Measurements from ENCODE around the gene RSL1D1. TPM values are rescaled to one million over a fixed set of nuclear protein-coding genes. Genes with fewer than 3 reads are reported as not detected.
"Not testable (repeated sequence)": the region's sequence is repeated elsewhere in the genome, so short reads cannot be mapped to it uniquely, and the experiment has no call there.

The RSL1D1 gene
- total and polyA plus RNA-seq, 2 donors = 107 to 128 TPM

DNA sequence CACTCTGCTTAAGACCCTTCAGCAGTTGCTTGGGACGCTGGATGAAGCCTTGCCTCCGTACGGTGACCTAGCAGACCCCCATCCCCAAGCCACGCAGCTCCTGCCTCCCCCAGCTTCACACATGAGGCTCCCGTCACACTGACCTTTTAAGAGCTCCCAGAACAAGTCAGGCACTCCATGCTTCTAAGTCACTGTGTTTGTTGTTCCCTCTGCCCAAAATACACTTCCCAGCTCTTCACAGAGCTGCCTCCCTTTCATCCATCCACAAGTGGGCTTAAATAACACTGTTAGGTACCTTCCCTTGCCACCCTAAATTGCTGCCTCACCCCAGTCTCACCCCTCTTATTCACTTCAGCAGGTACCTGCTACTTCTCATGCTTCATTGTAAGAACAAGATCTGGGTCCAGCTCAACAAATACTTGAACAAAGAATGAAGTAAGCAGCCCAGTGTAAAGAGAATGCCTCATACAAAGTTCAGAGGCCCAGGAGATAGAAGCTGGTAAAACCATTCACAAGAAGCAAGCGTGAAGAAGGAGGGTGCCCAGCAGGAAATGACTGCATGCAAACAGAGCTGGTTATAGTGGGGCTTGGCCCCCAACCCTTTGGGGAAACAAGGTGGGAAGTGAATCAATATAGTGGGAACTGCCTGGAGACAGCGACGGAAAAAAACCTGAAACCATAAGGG is 60.1 kb downstream of the RSL1D1 start:
- no peaks in the 10 kb centered on the region for H3K27me3 ChIP-seq (ENCODE audit: control insufficient read depth in 2 of 2, insufficient read depth in 1 of 2, low read length in 1 of 2)
- no peak for DNase-seq (ENCODE audit: low read depth in 6 of 9, low spot score in 9 of 9)

DNA sequence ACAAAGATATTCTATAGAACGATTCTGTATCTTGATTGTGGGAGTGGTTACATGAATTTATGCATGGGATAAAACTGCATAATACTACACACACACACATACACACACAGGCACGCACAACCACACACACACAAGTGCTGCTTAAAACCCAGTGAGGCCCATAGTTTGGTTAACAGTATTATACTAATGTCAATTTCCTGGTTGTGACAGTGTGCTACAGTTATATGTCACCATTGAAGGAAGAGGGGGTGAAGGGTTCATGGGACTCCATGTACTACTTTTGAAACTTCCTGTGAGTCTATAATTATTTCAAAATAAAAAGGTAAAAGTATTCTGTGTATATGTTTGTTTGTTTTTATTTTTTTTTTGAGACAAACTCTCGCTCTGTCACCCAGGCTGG is 62.4 kb downstream of the RSL1D1 start:
- Histone ChIP-seq H3K9me3 (ENCODE audit: control insufficient read depth in 2 of 2, insufficient read depth in 1 of 2, low read length in 1 of 2) (no peaks in the 10 kb centered on the region), H3K27ac (ENCODE audit: low read depth in 1 of 2, low read length in 1 of 2) (peak overlapping the region in 1 of 2 donors; percentile 60), H3K27me3 (ENCODE audit: control insufficient read depth in 2 of 2, insufficient read depth in 1 of 2, low read length in 1 of 2) (no peaks in the 10 kb centered on the region), H3K36me3 (ENCODE audit: control insufficient read depth in 2 of 2, insufficient read depth in 2 of 2, low read length in 1 of 2) (peaks cover 0 to 7% of the 10 kb centered on the region in 2 donors), H3K4me3 (ENCODE audit: low read length in 2 of 2) (no peak overlapping the region), H3K4me1 (ENCODE audit: control insufficient read depth in 2 of 2, insufficient read depth in 2 of 2, low read length in 2 of 2) (peaks cover 26 to 43% of the 10 kb centered on the region in 2 donors)
- no peak for DNase-seq (ENCODE audit: low read depth in 6 of 9, low spot score in 9 of 9)
- WGBS = 95% methylated on average over 3 of the region's 3 CpGs

More for the DNA sequence above, 60.1 kb downstream of the RSL1D1 start:
- Histone ChIP-seq H3K4me3 (ENCODE audit: low read length in 2 of 2) (no peak overlapping the region), H3K9me3 (ENCODE audit: control insufficient read depth in 2 of 2, insufficient read depth in 1 of 2, low read length in 1 of 2) (no peaks in the 10 kb centered on the region), H3K27ac (ENCODE audit: low read depth in 1 of 2, low read length in 1 of 2) (peak overlapping the region; percentile 38 to 74), H3K4me1 (ENCODE audit: control insufficient read depth in 2 of 2, insufficient read depth in 2 of 2, low read length in 2 of 2) (peaks cover 44 to 50% of the 10 kb centered on the region in 2 donors), H3K36me3 (ENCODE audit: control insufficient read depth in 2 of 2, insufficient read depth in 2 of 2, low read length in 1 of 2) (peaks cover 0 to 12% of the 10 kb centered on the region in 2 donors)
- WGBS = 94% methylated on average over 8 of the region's 8 CpGs

DNA sequence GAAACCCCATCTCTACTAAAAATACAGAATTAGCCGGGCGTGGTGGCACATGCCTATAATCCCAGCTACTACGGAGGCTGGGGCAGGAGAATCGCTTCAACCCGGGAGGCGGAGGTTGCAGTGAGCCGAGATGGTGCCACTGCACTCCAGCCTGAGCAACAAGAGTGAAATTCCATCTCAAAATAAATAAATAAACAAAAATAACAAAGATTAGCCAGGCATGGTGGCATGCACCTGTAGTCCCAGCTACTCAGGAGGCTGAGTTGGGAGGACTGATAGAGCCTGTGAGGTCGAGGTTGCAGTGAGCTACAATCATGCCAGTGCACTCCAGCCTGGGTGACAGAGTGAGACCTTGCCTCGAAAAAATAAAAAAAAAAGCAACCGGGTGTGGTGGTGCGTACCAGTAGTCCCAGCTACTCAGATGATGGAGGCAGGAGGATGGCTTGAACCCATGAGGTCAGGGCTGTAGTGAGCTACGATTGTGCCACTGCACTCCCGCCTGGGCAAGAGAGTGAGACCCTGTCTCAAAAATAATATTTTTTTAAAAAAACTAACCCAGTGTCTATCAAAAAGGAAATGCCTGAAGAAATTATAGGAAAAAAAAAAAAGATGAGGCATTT is 66.3 kb downstream of the RSL1D1 start:
- 95% methylated on average over 13 of the region's 13 CpGs for WGBS
- not testable (repeated sequence) for H3K4me3 ChIP-seq (ENCODE audit: low read length in 2 of 2); H3K9me3 ChIP-seq (ENCODE audit: control insufficient read depth in 2 of 2, insufficient read depth in 1 of 2, low read length in 1 of 2); DNase-seq (ENCODE audit: low read depth in 6 of 9, low spot score in 9 of 9); H3K27me3 ChIP-seq (ENCODE audit: control insufficient read depth in 2 of 2, insufficient read depth in 1 of 2, low read length in 1 of 2)
- peaks cover 14 to 38% of the 10 kb centered on the region in 2 donors for H3K4me1 ChIP-seq (ENCODE audit: control insufficient read depth in 2 of 2, insufficient read depth in 2 of 2, low read length in 2 of 2)
- H3K36me3 ChIP-seq (ENCODE audit: control insufficient read depth in 2 of 2, insufficient read depth in 2 of 2, low read length in 1 of 2) = peaks cover 2 to 25% of the 10 kb centered on the region in 2 donors
- peak overlapping the region in 1 of 2 donors; percentile 25 for H3K27ac ChIP-seq (ENCODE audit: low read depth in 1 of 2, low read length in 1 of 2)

DNA sequence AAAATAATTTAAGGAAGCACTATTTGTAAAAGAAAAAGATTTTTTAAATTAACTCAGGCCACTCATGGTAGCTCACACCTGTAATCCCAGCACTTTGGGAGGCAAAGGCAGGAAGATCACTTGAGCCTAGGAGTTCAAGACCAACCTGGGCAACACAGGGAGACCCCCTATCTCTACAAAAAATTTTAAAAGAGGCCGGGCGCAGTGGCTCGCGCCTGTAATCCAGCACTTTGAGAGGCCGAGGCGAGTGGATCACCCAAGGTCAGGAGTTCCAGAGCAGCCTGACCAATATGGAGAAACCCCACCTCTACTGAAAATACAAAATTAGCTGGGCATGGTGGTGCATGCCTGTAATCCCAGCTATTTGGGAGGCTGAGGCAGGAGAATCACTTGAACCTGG is 67.0 kb downstream of the RSL1D1 start:
- DNase-seq (ENCODE audit: low read depth in 6 of 9, low spot score in 9 of 9); H3K9me3 ChIP-seq (ENCODE audit: control insufficient read depth in 2 of 2, insufficient read depth in 1 of 2, low read length in 1 of 2); H3K27me3 ChIP-seq (ENCODE audit: control insufficient read depth in 2 of 2, insufficient read depth in 1 of 2, low read length in 1 of 2); H3K4me3 ChIP-seq (ENCODE audit: low read length in 2 of 2): not testable (repeated sequence)
- Histone ChIP-seq H3K36me3 (ENCODE audit: control insufficient read depth in 2 of 2, insufficient read depth in 2 of 2, low read length in 1 of 2) (peaks cover 2 to 28% of the 10 kb centered on the region in 2 donors), H3K27ac (ENCODE audit: low read depth in 1 of 2, low read length in 1 of 2) (peak overlapping the region; percentile 74 to 95), H3K4me1 (ENCODE audit: control insufficient read depth in 2 of 2, insufficient read depth in 2 of 2, low read length in 2 of 2) (peaks cover 14 to 38% of the 10 kb centered on the region in 2 donors)
- 98% methylated on average over 6 of the region's 6 CpGs for WGBS

DNA sequence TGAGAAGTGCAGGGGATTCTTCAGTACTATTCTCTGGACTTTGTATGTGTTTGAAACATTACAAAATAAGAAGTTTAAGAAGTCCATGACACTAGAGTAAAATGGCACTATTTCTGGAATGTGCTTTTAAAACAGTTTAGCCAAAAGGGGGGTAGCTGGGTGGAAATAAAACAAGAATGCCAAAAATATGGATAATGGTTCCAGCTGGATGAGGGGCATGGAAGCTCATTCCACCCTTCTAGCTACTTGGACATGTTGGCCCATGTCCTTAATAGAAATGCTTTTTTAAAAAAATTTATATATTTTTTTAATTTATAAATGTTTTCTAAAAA is 67.3 kb downstream of the RSL1D1 start:
- no peak for DNase-seq (ENCODE audit: low read depth in 6 of 9, low spot score in 9 of 9)
- Histone ChIP-seq H3K4me3 (ENCODE audit: low read length in 2 of 2) (peak overlapping the region; percentile 0 to 47), H3K27ac (ENCODE audit: low read depth in 1 of 2, low read length in 1 of 2) (peak overlapping the region; percentile 95), H3K4me1 (ENCODE audit: control insufficient read depth in 2 of 2, insufficient read depth in 2 of 2, low read length in 2 of 2) (peaks cover 14 to 38% of the 10 kb centered on the region in 2 donors), H3K27me3 (ENCODE audit: control insufficient read depth in 2 of 2, insufficient read depth in 1 of 2, low read length in 1 of 2) (no peaks in the 10 kb centered on the region), H3K9me3 (ENCODE audit: control insufficient read depth in 2 of 2, insufficient read depth in 1 of 2, low read length in 1 of 2) (no peaks in the 10 kb centered on the region), H3K36me3 (ENCODE audit: control insufficient read depth in 2 of 2, insufficient read depth in 2 of 2, low read length in 1 of 2) (peaks cover 2 to 31% of the 10 kb centered on the region in 2 donors)

Other genes starting within 250 kb of the RSL1D1 start
- 29.2 TPM for gene SNN, start 183.1 kb downstream of the RSL1D1 start, total RNA-seq
- 21.6 TPM for gene SNN, start 183.1 kb downstream of the RSL1D1 start, polyA plus RNA-seq
- 22.9 TPM for gene TXNDC11, start 108.7 kb downstream of the RSL1D1 start, total RNA-seq
- 46.4 TPM for gene TXNDC11, start 108.7 kb downstream of the RSL1D1 start, polyA plus RNA-seq
- gene ZC3H7A, start 54.3 kb downstream of the RSL1D1 start, total RNA-seq = 33.7 TPM
- 69.4 TPM for gene ZC3H7A, start 54.3 kb downstream of the RSL1D1 start, polyA plus RNA-seq
- gene GSPT1, start 64.4 kb upstream of the RSL1D1 start, total RNA-seq = 47.7 TPM
- gene GSPT1, start 64.4 kb upstream of the RSL1D1 start, polyA plus RNA-seq = 46.5 TPM
- gene NPIPB2, start 90.5 kb upstream of the RSL1D1 start, total RNA-seq = 1.6 TPM
- 19.4 TPM for gene NPIPB2, start 90.5 kb upstream of the RSL1D1 start, polyA plus RNA-seq
- 3.3 TPM for gene TNFRSF17, start 113.7 kb upstream of the RSL1D1 start, total RNA-seq
- gene TNFRSF17, start 113.7 kb upstream of the RSL1D1 start, polyA plus RNA-seq = 3.5 TPM
- 17.4 TPM for gene SNX29, start 125.2 kb upstream of the RSL1D1 start, total RNA-seq
- 10.4 TPM for gene SNX29, start 125.2 kb upstream of the RSL1D1 start, polyA plus RNA-seq

All from thymus (tissue), 11 donors.